Activated CD4-positive, CD25-positive, alpha-beta regulatory T cell treated with anti-CD3 and anti-CD28 coated beads, Interleukin-2, amount 50 U/mL, for 24 hours (primary cell): Measurements from ENCODE around the gene IL12RB1.
"Not testable (repeated sequence)": the region's sequence is repeated elsewhere in the genome, so short reads cannot be mapped to it uniquely, and the experiment has no call there.

ENCODE experiments used
- ATAC-seq, 2 donors: fragments of 150-1000 bp; cut with Tn5 transposase; one replicate each; pipeline ENCODE4 v1.10.0; 2021; ENCODE audit warnings: mild to moderate bottlenecking in 1 of 2, moderate library complexity in 1 of 2

The IL12RB1 gene

GRCh38 chr19:18110609-18111232 lies 24.0 kb upstream of the IL12RB1 start:
- ATAC-seq = no peak

GRCh38 chr19:18109733-18110608 lies 23.2 kb upstream of the IL12RB1 start:
- ATAC-seq = peak; percentile 80

- no peak for ATAC-seq
Observed at GRCh38 chr19:18109341-18109732, 22.6 kb upstream of the IL12RB1 start.

- ATAC-seq = no peak
Observed at GRCh38 chr19:18108897-18109296, 22.2 kb upstream of the IL12RB1 start.

DNA sequence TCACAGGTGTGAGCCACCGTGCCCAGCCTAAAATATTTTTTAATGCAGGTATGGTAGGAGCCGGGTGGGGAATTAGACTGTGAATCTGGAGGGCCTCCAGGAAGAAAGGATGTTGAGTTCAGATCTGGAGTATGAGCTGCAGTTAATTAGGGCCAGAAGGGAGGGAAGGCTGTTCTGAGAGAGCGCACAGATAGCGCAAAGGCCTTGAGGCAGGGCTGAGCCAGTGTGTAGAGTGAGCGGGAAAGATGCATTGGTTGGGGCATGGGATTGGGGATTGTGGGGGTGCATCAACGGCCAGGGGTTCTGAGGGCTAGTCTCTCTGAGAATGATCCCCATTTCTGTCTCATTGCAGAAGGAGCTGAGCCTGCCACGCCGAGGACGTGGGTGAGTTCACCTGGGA lies 20.5 kb upstream of the IL12RB1 start:
- no peak for ATAC-seq

DNA sequence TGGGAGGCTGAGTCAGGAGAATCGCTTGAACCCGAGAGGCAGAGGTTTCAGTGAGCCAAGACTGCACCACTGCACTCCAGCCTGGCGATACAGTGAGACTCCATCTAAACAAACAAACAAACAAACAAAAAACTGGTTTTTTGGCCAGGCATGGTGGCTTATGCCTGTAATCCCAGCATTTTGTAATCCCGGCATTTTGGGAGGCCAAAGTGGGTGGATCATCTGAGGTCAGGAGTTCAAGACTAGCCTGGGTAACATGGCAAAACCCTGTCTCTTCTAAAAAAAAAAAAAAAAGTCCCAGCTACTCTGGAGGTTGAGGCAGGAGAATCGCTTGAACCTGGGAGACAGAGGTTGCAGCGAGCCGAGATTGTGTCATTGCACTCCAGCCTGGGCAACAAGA lies 18.5 kb upstream of the IL12RB1 start:
- not testable (repeated sequence) for ATAC-seq

DNA sequence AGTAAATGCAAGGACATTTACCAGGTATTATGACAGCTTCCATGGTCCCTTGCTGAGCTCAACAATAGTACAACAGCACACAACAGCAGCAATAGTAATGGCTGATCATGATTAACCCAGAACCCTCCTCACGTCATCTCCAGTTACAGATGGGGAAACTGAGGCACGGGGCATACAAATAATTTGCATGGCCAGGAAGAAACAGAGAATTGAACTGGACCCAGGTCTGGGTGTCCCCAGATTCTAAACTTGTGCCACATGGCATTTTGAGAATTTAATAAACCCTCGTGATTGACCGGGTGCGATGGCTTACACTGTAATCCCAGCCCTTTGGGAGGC lies 18.0 kb upstream of the IL12RB1 start:
- peak in 1 of 2 donors; percentile 39 for ATAC-seq

DNA sequence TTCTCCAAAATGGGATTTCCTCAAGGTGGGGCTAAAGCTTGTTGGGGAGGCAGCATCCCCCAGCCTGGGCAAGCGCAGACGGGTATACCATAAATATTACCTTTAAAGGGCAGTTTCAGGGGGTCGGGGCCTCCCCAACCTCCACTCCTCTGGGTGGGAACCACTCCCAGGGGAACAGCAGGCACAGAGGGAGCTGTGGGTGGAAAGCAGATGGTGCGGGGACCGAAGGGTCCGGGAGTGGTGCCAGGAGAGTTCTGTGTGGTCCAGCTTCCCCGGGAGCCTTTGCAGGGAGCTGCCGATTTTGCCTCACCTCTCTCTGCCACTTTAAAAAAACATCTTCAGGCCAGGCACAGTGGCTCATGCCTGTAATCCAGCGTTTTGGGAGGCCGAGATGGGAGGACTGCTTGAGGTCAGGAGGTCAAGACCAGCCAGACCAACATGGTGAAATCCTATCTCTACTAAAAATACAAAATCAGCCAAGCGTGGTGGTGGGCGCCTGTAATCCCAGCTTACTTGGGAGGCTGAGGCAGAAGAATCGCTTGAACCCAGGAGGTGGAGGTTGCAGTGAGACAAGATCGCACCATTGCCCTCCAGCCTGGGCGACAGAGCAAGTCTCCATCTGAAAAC lies 16.3 kb upstream of the IL12RB1 start:
- ATAC-seq = no peak

GRCh38 chr19:18101268-18101667 lies 14.5 kb upstream of the IL12RB1 start:
- no peak for ATAC-seq

DNA sequence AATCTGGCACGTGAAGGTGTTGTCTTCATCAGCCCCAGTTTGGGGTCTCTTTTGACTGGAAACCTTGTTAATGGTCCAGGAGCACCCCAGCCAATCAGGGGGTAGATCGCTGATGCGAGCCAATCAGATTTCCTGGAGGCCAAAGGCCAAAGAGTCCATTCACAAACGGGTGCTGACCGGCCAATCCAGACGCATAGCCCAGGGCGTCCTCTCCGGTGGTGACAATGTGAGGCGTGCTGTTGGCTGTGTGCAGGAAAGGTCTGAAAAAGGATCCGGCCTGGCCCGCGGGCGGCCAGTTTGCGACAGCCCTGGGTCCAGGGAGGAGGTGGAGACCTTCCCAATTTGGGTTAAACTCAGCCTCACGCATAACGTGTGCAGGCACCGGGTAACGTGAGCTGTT lies 14.0 kb upstream of the IL12RB1 start:
- no peak for ATAC-seq

GRCh38 chr19:18099623-18099995 lies 12.9 kb upstream of the IL12RB1 start:
- no peak for ATAC-seq

DNA sequence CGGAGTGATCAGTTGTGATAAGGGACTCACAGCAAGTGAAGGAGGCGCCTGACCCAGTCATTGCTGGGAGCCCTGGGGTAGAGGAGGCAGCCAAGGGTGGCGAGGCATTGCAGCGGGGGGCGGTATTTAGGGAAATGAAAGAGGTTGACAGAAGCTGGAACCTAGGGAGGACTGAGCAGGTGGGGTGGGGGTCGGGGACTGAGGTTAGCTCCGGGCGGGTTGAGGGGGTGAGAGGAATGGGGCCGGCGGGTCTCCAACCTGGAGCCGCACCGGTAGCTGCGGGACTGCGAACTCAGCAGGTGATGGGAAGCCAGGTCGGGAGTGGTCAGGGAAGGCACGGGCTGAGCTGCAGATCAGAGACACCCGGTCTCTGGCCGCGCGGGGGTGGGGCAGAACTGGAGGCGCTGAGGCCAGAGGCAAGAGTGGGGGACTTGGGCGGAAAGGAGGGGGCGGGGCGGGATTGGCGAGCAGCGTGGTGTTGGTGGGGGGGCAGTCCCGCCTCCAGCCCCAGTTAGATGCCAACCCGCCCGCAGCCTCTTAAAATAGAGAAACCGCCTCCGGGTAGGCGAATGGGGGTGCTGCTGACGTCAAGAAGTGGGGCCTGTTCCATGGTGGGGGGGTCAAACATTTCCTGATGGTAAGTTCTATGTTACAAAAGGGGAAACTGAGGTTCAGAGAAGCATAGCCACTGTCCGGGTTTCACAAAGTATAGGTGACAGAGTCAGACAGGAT lies 12.3 kb upstream of the IL12RB1 start:
- peak in 1 of 2 donors; percentile 39 for ATAC-seq

GRCh38 chr19:18097993-18098890 lies 11.5 kb upstream of the IL12RB1 start:
- peak in 1 of 2 donors; percentile 18 for ATAC-seq

DNA sequence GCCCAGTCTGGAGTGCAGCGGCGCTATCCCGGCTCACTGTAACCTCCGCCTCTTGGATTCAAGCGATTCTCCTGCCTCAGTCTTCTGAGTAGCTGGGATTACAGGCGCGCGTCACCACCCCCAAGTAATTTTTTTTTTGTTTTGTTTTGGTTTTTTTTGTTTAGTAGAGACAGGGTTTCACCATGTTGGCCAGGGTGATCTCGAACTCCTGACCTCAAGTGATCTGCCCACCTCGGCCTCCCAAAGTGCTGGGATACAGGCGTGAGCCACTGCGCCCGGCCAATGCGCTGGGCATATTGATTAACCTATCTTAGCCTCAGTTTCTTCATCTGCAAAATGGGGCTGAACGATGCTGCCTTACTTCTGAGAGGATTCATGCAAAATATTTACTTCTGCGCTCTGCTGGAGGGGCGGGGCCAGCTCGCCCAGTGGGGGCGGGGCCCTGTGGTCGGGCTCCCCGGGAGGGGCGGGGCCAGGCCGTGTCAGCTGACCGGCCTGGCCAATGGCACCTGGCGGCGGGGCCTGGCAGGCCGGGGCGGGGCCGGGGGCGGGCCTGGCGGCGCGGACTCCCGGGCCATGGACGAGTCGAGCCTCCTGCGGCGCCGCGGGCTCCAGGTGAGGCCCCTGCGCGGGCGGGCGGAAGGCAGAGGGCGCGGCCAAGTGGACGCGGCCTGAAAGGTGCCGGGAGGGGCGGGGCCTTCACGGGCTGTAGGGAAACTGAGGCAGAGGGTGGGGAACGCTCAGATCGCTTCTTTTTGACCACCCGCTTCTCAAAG lies 10.7 kb upstream of the IL12RB1 start, which contains the start of gene MAST3:
Gene MAST3, plus strand, starts transcription at position 562 of the 776 bp plus-strand sequence. Its CDS starts 15 bp downstream, at position 577.
- peak; percentile 96 for ATAC-seq

GRCh38 chr19:18096258-18096657 lies 9.5 kb upstream of the IL12RB1 start:
- no peak for ATAC-seq

GRCh38 chr19:18093439-18094161 lies 6.9 kb upstream of the IL12RB1 start:
- no peak for ATAC-seq

DNA sequence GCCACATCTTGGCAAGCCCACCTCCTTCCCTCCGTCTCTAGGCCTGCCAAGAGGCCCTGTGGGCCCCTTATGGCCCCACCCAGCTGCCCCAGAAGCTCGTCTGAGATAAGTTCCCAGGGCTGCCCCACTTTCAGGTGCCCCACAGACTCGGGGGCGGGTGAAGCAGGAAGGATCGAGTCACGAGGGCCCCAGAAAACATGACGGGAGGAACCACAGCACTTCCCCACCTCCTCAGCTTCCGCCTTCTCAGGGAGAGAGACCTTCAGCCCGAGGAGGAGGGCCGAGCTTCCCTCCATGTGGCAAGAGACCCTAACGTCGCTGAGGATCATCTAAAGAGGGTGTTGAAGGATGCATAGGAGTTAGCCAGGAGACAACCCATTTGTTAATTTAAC lies 4.5 kb upstream of the IL12RB1 start:
- ATAC-seq = peak; percentile 74 to 75

DNA sequence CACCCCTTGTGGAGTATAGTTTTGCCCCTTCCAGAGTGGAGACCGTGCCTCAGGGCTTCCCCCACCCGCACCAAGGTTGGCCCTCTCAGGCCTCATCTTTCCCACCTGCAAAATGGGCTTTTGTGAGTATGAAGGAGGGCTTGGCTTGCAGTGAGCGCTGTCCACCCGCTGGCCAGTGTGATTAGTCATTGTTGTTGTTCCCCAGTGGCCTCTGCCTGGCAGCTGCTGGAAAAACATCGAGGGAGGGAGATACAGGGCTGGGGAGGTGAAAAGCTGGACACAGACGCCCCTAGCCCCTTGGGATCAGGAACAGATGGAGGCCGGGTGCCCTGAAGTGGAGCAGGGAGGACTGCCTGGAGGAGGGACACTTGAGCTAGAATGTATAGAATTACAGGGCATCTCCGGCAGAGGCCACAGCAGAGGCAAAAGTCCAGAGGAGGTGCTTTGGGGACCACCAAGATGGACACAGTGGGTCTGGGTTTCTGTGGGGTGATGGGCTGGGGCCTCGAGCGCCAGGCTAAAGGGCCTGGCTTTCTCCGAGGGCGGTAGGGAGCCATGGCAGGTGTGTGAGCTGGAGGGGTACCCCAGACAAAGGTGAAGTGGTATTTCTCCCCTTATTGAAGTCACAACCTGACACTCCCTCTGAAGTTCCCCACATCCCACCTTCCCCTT lies 3.9 kb upstream of the IL12RB1 start:
- no peak for ATAC-seq

- ATAC-seq = no peak
Observed at GRCh38 chr19:18089726-18090125, 3.0 kb upstream of the IL12RB1 start.

DNA sequence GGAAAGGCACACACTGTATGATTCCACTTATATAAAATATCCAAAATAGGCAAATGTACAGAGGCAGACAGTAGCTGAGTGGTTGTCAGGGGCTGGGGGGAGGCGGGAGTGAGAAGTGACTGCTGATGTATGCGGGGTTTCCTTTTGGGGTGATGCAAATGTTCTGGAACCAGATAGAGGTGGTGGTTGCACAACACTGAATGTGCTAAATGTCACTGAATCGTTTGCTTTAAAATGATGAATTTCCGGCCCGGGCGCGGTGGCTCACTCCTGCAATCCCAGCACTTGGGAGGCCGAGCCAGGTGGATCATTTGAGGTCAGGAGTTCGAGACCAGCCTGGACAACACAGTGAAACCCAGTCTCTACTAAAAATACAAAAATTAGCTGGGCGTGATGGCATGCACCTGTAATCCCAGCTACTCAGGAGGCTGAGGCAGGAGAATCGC lies 2.4 kb upstream of the IL12RB1 start:
- ATAC-seq = peak; percentile 59 to 73
